Stomach (tissue), 4 donors: ENCODE measurements around the gene SIM1.

ENCODE experiments used
- CTCF ChIP-seq, 7 experiments: fragments of 450-650 bp in 4 of 7; fragments of 200-600 bp in 3 of 7; sonication (generic) in 3 of 7; IDR thresholded peaks; one replicate each; pipeline ENCODE4 v1.5.1; 2016 to 2019; ENCODE audit warnings: antibody characterized with exemption in 7 of 7, control low read depth in 2 of 7, mild to moderate bottlenecking in 1 of 7
- POLR2A ChIP-seq, 4 donors: fragments of 450-650 bp; IDR thresholded peaks; one replicate each; pipeline ENCODE4 v1.6.1; 2016; ENCODE audit warnings: antibody characterized with exemption in 4 of 4, control low read depth in 2 of 4, mild to moderate bottlenecking in 1 of 4, moderate library complexity in 1 of 4

GRCh38 chr6:100472674-100473073 is 8.0 kb upstream of the SIM1 start:
- TF ChIP-seq CTCF (IDR thresholded peaks at IDR 0.05) (no peak), POLR2A (IDR thresholded peaks at IDR 0.05) (no peak)
